ENCODE results near the gene TNF.

DNA sequence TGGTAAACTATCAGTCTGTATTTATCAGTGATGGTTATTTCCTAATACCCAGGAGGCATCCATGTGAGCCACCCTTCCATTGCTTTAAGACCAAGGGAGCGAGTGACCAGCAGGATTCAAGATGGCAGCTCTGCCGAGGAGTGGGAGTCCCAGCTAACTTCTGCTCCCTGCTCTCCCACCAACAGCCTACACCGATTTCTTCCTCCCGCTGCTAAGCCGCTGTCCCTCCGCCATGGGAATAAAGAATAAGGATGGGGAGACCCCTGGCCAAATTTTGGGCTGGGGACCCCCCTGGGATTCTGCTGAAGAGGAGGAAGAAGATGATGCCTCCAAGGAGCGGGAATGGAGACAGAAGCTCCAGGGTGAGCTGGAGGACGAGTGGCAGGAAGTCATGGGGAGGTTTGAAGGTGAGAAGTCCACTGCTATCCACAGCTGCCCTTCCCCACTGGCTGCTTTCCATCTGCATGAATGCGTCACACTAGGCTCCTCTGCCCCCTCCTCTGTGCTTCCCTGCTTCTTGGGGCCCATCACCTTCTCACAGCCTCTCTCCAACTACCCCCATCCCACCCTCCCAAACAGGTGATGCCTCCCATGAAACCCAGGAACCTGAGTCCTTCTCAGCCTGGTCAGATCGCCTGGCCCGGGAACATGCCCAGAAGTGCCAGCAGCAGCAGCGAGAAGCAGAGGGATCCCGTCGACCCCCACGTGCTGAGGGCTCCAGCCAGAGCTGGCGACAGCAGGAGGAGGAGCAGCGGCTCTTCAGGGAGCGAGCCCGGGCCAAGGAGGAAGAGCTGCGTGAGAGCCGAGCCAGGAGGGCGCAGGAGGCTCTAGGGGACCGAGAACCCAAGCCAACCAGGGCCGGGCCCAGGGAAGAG lies 17.7 kb upstream of the TNF start:
- TF ChIP-seq POLR2A (IDR thresholded peaks at IDR 0.05; ENCODE audit: low read depth, low read length) (no peak), EZH2 (IDR thresholded peaks at IDR 0.05; ENCODE audit: borderline replicate concordance, low read depth, low read length, severe bottlenecking) (no peak), POLR2AphosphoS5 (IDR thresholded peaks at IDR 0.05; ENCODE audit: insufficient read depth, low read depth, low read length) (no peak)
- TF ChIP-seq, protein P1, sequence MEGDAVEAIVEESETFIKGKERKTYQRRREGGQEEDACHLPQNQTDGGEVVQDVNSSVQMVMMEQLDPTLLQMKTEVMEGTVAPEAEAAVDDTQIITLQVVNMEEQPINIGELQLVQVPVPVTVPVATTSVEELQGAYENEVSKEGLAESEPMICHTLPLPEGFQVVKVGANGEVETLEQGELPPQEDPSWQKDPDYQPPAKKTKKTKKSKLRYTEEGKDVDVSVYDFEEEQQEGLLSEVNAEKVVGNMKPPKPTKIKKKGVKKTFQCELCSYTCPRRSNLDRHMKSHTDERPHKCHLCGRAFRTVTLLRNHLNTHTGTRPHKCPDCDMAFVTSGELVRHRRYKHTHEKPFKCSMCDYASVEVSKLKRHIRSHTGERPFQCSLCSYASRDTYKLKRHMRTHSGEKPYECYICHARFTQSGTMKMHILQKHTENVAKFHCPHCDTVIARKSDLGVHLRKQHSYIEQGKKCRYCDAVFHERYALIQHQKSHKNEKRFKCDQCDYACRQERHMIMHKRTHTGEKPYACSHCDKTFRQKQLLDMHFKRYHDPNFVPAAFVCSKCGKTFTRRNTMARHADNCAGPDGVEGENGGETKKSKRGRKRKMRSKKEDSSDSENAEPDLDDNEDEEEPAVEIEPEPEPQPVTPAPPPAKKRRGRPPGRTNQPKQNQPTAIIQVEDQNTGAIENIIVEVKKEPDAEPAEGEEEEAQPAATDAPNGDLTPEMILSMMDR (IDR thresholded peaks at IDR 0.05; ENCODE audit: extremely low read depth in 1 of 2, insufficient read depth in 1 of 2, low read depth in 1 of 2, low read length in 2 of 2), result no peak
- TF ChIP-seq, protein P2, sequence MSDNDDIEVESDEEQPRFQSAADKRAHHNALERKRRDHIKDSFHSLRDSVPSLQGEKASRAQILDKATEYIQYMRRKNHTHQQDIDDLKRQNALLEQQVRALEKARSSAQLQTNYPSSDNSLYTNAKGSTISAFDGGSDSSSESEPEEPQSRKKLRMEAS (IDR thresholded peaks at IDR 0.05; ENCODE audit: insufficient read depth, insufficient read length), result no peak

All from endothelial cell of umbilical vein (primary cell).